Raji (cell line): ENCODE measurements around the gene NDUFS2.

ENCODE experiments used
- POLR2A ChIP-seq: IDR thresholded peaks from 2 replicates; pipeline ENCODE4 v1.6.1; 2011; ENCODE audit warnings: low read depth, low read length, control low read depth; ENCODE audit not compliant: insufficient read depth

NDUFS2 gene

GRCh38 chr1:161201836-161202712, at the start of gene NDUFS2:
NDUFS2 (plus strand) TSS chr1:161202367; CDS start chr1:161202386, 19 bp downstream.
- TF ChIP-seq POLR2A: peak; percentile 85

- TF ChIP-seq POLR2A: no peak
Measured at GRCh38 chr1:161153176-161153575, 49.0 kb upstream of the NDUFS2 start.

GRCh38 chr1:161153682-161154337, 48.4 kb upstream of the NDUFS2 start, which contains the start of gene UFC1:
UFC1 (plus strand) TSS chr1:161153978; CDS start chr1:161153998, 20 bp downstream.
- TF ChIP-seq POLR2A: peak; percentile 87

- no peak for TF ChIP-seq POLR2A
Measured at GRCh38 chr1:161157867-161158266, 44.3 kb upstream of the NDUFS2 start.

- TF ChIP-seq POLR2A: no peak
Measured at GRCh38 chr1:161158316-161159010, 43.7 kb upstream of the NDUFS2 start.

GRCh38 chr1:161159087-161159912, 42.9 kb upstream of the NDUFS2 start, which contains the start of gene USP21:
USP21 (plus strand) TSS chr1:161159500; CDS start chr1:161160641, 1,141 bp downstream.
- peak; percentile 69 for TF ChIP-seq POLR2A

GRCh38 chr1:161159913-161160243, 42.3 kb upstream of the NDUFS2 start:
- no peak for TF ChIP-seq POLR2A

- no peak for TF ChIP-seq POLR2A
Measured at GRCh38 chr1:161160671-161161145, 41.5 kb upstream of the NDUFS2 start.

- TF ChIP-seq POLR2A: no peak
Measured at GRCh38 chr1:161161652-161162051, 40.5 kb upstream of the NDUFS2 start.

GRCh38 chr1:161162052-161162451, 40.1 kb upstream of the NDUFS2 start:
- no peak for TF ChIP-seq POLR2A

GRCh38 chr1:161162806-161163205, 39.4 kb upstream of the NDUFS2 start:
- no peak for TF ChIP-seq POLR2A

- no peak for TF ChIP-seq POLR2A
Measured at GRCh38 chr1:161163793-161164192, 38.4 kb upstream of the NDUFS2 start.

- TF ChIP-seq POLR2A: no peak
Measured at GRCh38 chr1:161164901-161165610, 37.1 kb upstream of the NDUFS2 start.
